Mesothelial cell of epicardium (in vitro differentiated cells): Measurements from ENCODE around the gene PSTK. TPM values are rescaled to one million over a fixed set of nuclear protein-coding genes. Genes with fewer than 3 reads are reported as not detected.
A peak's percentile ranks its signal among the peaks of the same experiment; 100 is the strongest.

Source experiments
- DNase-seq, 2 experiments: peaks; one replicate each; pipeline ENCODE4 v3.0.0; 2021; ENCODE audit warnings: low spot score in 2 of 2; ENCODE audit not compliant: unreplicated experiment in 2 of 2
- H3K27ac Mint-ChIP-seq: 2 replicates; pipeline ENCODE4 v1.8.0; 2021; ENCODE audit warnings: mixed read lengths
- H3K27me3 Mint-ChIP-seq: 2 replicates; pipeline ENCODE4 v1.8.0; 2021; ENCODE audit warnings: low read depth, mixed read lengths
- H3K36me3 Mint-ChIP-seq: 2 replicates; pipeline ENCODE4 v1.8.0; 2021; ENCODE audit warnings: mixed read lengths
- H3K4me1 Mint-ChIP-seq: 2 replicates; pipeline ENCODE4 v1.8.0; 2021; ENCODE audit warnings: mixed read lengths
- H3K4me3 Mint-ChIP-seq: 2 replicates; pipeline ENCODE4 v1.8.0; 2021; ENCODE audit warnings: mild to moderate bottlenecking, moderate library complexity, mixed read lengths
- H3K9me3 Mint-ChIP-seq: 2 replicates; pipeline ENCODE4 v1.8.0; 2021; ENCODE audit warnings: mixed read lengths
- total RNA-seq: library from RNA; stranded (reverse); gene quantifications from 3 replicates; pipeline ENCODE4 v1.2.1, GENCODE V29; 2021
- TF ChIP-seq, protein P1 (sequence below): fragments of 200-600 bp; sonication (generic); IDR thresholded peaks from one replicate; pipeline ENCODE4 v1.5.0; 2021; ENCODE audit warnings: antibody characterized with exemption; ENCODE audit not compliant: unreplicated experiment

Gene PSTK
- total RNA-seq, 1 donor from 2014 or later: 9.1 TPM

DNA sequence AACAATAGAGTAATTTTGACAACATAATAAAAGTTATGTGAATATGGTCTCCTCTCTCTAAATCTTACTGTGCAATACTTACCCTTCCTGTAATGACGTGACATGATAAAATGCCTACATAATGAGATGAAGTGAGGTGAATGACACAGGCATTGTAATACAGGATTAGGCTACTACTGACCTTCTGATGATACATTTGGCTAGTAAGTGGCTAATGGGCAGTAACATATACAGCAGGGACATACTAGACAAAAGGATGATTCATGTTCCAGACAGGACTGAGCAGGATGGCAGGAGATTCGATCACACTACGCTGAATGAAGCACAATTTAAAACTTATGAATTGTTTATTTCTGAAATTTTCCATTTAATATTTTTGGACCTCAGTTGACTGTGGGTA is 30.9 kb upstream of the PSTK start:
- Mint-ChIP-seq H3K27ac (no peak overlapping the region), H3K27me3 (peaks cover 2% of the 10 kb centered on the region), H3K9me3 (no peaks in the 10 kb centered on the region), H3K4me3 (no peak overlapping the region), H3K4me1 (peaks cover 19% of the 10 kb centered on the region), H3K36me3 (peaks cover 26% of the 10 kb centered on the region)
- TF ChIP-seq, protein P1, sequence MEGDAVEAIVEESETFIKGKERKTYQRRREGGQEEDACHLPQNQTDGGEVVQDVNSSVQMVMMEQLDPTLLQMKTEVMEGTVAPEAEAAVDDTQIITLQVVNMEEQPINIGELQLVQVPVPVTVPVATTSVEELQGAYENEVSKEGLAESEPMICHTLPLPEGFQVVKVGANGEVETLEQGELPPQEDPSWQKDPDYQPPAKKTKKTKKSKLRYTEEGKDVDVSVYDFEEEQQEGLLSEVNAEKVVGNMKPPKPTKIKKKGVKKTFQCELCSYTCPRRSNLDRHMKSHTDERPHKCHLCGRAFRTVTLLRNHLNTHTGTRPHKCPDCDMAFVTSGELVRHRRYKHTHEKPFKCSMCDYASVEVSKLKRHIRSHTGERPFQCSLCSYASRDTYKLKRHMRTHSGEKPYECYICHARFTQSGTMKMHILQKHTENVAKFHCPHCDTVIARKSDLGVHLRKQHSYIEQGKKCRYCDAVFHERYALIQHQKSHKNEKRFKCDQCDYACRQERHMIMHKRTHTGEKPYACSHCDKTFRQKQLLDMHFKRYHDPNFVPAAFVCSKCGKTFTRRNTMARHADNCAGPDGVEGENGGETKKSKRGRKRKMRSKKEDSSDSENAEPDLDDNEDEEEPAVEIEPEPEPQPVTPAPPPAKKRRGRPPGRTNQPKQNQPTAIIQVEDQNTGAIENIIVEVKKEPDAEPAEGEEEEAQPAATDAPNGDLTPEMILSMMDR: no peak
- no peak for DNase-seq

- TF ChIP-seq, protein P1: no peak
Observed at GRCh38 chr10:122953902-122954730, 26.1 kb upstream of the PSTK start, which contains the start of gene C10orf88. Gene C10orf88, minus strand, starts transcription at chr10:122954227. Its CDS starts 49 bp downstream, at chr10:122954178.

GRCh38 chr10:122954731-122955050 is 25.5 kb upstream of the PSTK start:
- Mint-ChIP-seq H3K4me1 (peaks cover 20% of the 10 kb centered on the region), H3K4me3 (peak overlapping the region; percentile 84), H3K36me3 (peaks cover 3% of the 10 kb centered on the region), H3K9me3 (no peaks in the 10 kb centered on the region), H3K27ac (no peak overlapping the region), H3K27me3 (peaks cover 50% of the 10 kb centered on the region)
- TF ChIP-seq, protein P1: no peak
- DNase-seq: no peak

More at GRCh38 chr10:122953902-122954730, 26.1 kb upstream of the PSTK start, which contains the start of gene C10orf88:
- peak; percentile 96 to 97 for DNase-seq
- Mint-ChIP-seq H3K4me3 (peak within 1 kb of the TSS; percentile 84), H3K36me3 (peaks cover 6% of the 10 kb centered on the region), H3K9me3 (no peaks in the 10 kb centered on the region), H3K4me1 (peaks cover 20% of the 10 kb centered on the region), H3K27me3 (peaks cover 47% of the 10 kb centered on the region), H3K27ac (peak within 1 kb of the TSS; percentile 85)

DNA sequence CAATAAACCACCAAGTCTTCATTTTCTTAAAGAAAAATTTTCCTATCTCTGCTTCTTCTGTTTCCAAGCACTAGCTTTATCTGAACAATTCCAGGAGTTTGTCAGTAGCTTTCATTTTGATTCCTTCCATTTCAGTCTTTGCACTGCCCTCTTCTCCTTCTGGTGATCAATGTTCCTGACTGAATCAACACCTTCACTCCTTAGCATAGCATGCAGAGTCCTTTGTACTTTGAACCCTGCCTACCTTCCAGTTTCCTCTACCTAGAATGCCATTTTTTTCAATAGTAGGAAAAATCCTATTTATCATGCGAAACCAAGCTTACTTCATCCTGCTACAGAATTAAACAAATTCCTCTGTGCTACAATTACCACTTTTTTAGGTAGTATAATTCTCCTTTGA is 24.3 kb upstream of the PSTK start:
- DNase-seq: no peak
- H3K36me3 Mint-ChIP-seq: no peaks in the 10 kb centered on the region
- H3K27me3 Mint-ChIP-seq: peaks cover 61% of the 10 kb centered on the region
- H3K9me3 Mint-ChIP-seq: no peaks in the 10 kb centered on the region
- H3K27ac Mint-ChIP-seq: no peak overlapping the region
- TF ChIP-seq, protein P1: no peak
- H3K4me3 Mint-ChIP-seq: no peak overlapping the region
- H3K4me1 Mint-ChIP-seq: peaks cover 20% of the 10 kb centered on the region

DNA sequence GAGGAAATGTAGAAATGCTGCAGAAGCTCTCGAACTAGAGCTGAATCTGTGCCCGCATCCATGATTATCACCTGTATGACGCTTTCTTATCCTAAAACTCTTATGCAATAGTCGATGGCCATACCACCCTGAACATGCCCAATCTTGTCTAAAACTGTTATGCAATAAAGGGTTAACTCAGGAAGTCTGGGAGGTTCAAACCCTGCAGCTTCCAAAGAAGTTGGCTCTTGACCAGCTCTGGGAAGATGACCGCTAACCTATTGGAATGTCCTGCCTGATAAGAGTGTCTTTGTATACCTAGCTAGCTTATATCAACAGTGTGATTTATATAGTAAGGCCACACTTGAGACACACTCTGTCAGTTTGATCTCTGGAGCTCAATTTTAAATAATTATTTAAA is 22.7 kb upstream of the PSTK start:
- Mint-ChIP-seq H3K27me3 (peaks cover 72% of the 10 kb centered on the region), H3K4me1 (peaks cover 14% of the 10 kb centered on the region), H3K4me3 (no peak overlapping the region), H3K36me3 (no peaks in the 10 kb centered on the region), H3K9me3 (no peaks in the 10 kb centered on the region), H3K27ac (no peak overlapping the region)
- TF ChIP-seq, protein P1: no peak
- no peak for DNase-seq
